Fibroblast of lung (primary cell): Measurements from ENCODE around the gene VWA5B1. TPM values are rescaled to one million over a fixed set of nuclear protein-coding genes. Genes with fewer than 3 reads are reported as not detected.

Experiments used
- DNase-seq, 2 donors: peaks; one replicate each; pipeline versions ENCODE4 v3.0.0 to v3.0.0-alpha.2; 2010; ENCODE audit warnings: low read depth in 2 of 2
- H2AFZ ChIP-seq: 2 replicates; pipeline ENCODE4 v1.5.1; 2012; ENCODE audit warnings: low read length, control low read depth, inconsistent platforms
- H3K27ac ChIP-seq: 2 replicates; pipeline ENCODE4 v1.5.1; 2011; ENCODE audit warnings: low read length, control low read depth; ENCODE audit not compliant: insufficient read depth
- H3K27me3 ChIP-seq: 2 replicates; pipeline ENCODE4 v1.5.1; 2011; ENCODE audit warnings: mild to moderate bottlenecking, low read length; ENCODE audit not compliant: control insufficient read depth, insufficient read depth
- H3K36me3 ChIP-seq: 2 replicates; pipeline ENCODE4 v1.5.1; 2011; ENCODE audit warnings: low read length; ENCODE audit not compliant: control insufficient read depth, insufficient read depth
- H3K4me1 ChIP-seq: 2 replicates; pipeline ENCODE4 v1.5.1; 2011; ENCODE audit warnings: low read length; ENCODE audit not compliant: control insufficient read depth, insufficient read depth; ENCODE audit errors: extremely low read depth
- H3K4me2 ChIP-seq: 2 replicates; pipeline ENCODE4 v1.5.1; 2011; ENCODE audit warnings: low read length, control low read depth; ENCODE audit not compliant: insufficient read depth; ENCODE audit errors: extremely low read depth
- H3K4me3 ChIP-seq, 4 experiments: fragments of 200-600 bp in 1 of 4; sonication (generic) in 1 of 4; replicated peaks in 1 of 4; 2 replicates each; pipeline ENCODE4 v1.5.1; 2011 to 2016; ENCODE audit warnings: low read length in 4 of 4, low read depth in 3 of 4, mild to moderate bottlenecking in 3 of 4, control low read depth in 2 of 4, inconsistent platforms in 1 of 4, mixed read lengths in 1 of 4; ENCODE audit not compliant: insufficient read depth in 1 of 4; ENCODE audit errors: control extremely low read depth in 1 of 4
- H3K79me2 ChIP-seq: 2 replicates; pipeline ENCODE4 v1.5.1; 2012; ENCODE audit warnings: mild to moderate bottlenecking, low read length, inconsistent platforms; ENCODE audit not compliant: control insufficient read depth, insufficient read depth
- H3K9ac ChIP-seq: 2 replicates; pipeline ENCODE4 v1.5.1; 2011; ENCODE audit warnings: mild to moderate bottlenecking, low read length, control low read depth; ENCODE audit not compliant: insufficient read depth
- H3K9me3 ChIP-seq: 2 replicates; pipeline ENCODE4 v1.5.1; 2012; ENCODE audit warnings: low read depth, low read length; ENCODE audit not compliant: control insufficient read depth, insufficient read depth
- H4K20me1 ChIP-seq: 2 replicates; pipeline ENCODE4 v1.5.1; 2011; ENCODE audit warnings: low read length; ENCODE audit not compliant: control insufficient read depth, insufficient read depth; ENCODE audit errors: extremely low read depth
- EZH2 ChIP-seq: IDR thresholded peaks from 2 replicates; pipeline ENCODE4 v1.5.1; 2012; ENCODE audit warnings: low read length, control low read depth, mild to moderate bottlenecking; ENCODE audit errors: missing control alignments
- polyA plus RNA-seq, 2 donors: library from polyadenylated mRNA; depleted of rRNA in 1 of 2; stranded (reverse) in 1 of 2; unstranded in 1 of 2; fragments of >200 nt; gene quantifications; 2 replicates each; pipeline ENCODE4 v1.2.1, GENCODE V29; 2011 to 2012; ENCODE audit warnings: missing spikeins in 1 of 2
- total RNA-seq: library from RNA; depleted of rRNA; stranded (reverse); fragments of >200 nt; gene quantifications from 2 replicates; pipeline ENCODE4 v1.2.1, GENCODE V29; 2014
- TF ChIP-seq, protein P1 (sequence below), 2 donors: IDR thresholded peaks in 1 of 2; conservative IDR thresholded peaks in 1 of 2; 1 replicate in 1 of 2; 2 replicates in 1 of 2; pipeline ENCODE4 v1.5.1; 2011 to 2012; ENCODE audit warnings: low read length in 2 of 2, control low read depth in 1 of 2, inconsistent platforms in 1 of 2, low read depth in 1 of 2, mild to moderate bottlenecking in 1 of 2

The VWA5B1 gene
- total and polyA plus RNA-seq, 2 donors (not counting 1 experiment from before 2014, with no cell fraction given): not detected

DNA sequence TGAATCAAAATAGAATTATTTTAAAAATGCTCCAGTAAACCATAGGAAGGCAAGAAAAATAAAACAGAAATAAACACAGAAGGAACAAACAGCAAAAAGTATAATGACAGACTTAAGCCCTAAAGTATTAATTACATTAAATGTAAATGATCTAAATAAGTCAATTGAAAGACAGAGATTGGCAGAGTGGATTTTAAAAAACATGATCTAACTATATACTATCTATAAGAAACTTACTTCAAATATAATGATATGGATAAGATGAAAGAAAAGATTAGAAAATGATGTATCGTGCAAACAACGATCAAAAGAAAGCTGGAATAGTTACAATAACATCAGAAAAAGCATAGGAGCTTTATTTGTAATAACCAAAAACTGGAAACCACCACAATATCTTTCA lies 104.6 kb downstream of the VWA5B1 start:
- no peak overlapping the region for H2AFZ ChIP-seq
- no peaks in the 10 kb centered on the region for H3K4me1 ChIP-seq
- H3K36me3 ChIP-seq: no peaks in the 10 kb centered on the region
- TF ChIP-seq EZH2: no peak
- TF ChIP-seq, protein P1, sequence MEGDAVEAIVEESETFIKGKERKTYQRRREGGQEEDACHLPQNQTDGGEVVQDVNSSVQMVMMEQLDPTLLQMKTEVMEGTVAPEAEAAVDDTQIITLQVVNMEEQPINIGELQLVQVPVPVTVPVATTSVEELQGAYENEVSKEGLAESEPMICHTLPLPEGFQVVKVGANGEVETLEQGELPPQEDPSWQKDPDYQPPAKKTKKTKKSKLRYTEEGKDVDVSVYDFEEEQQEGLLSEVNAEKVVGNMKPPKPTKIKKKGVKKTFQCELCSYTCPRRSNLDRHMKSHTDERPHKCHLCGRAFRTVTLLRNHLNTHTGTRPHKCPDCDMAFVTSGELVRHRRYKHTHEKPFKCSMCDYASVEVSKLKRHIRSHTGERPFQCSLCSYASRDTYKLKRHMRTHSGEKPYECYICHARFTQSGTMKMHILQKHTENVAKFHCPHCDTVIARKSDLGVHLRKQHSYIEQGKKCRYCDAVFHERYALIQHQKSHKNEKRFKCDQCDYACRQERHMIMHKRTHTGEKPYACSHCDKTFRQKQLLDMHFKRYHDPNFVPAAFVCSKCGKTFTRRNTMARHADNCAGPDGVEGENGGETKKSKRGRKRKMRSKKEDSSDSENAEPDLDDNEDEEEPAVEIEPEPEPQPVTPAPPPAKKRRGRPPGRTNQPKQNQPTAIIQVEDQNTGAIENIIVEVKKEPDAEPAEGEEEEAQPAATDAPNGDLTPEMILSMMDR (conservative IDR thresholded peaks at IDR 0.05 in 1 of 2, IDR thresholded peaks at IDR 0.05 in 1 of 2; ENCODE audit: low read depth in 1 of 2, low read length in 2 of 2): no peak
- DNase-seq: no peak
- no peak overlapping the region for H3K9ac ChIP-seq
- no peak overlapping the region for H3K4me3 ChIP-seq
- no peaks in the 10 kb centered on the region for H3K9me3 ChIP-seq
- no peaks in the 10 kb centered on the region for H3K79me2 ChIP-seq
- H3K27ac ChIP-seq: no peak overlapping the region
- H3K27me3 ChIP-seq: peaks cover 20% of the 10 kb centered on the region
- H3K4me2 ChIP-seq: no peak overlapping the region
- H4K20me1 ChIP-seq: no peaks in the 10 kb centered on the region

DNA sequence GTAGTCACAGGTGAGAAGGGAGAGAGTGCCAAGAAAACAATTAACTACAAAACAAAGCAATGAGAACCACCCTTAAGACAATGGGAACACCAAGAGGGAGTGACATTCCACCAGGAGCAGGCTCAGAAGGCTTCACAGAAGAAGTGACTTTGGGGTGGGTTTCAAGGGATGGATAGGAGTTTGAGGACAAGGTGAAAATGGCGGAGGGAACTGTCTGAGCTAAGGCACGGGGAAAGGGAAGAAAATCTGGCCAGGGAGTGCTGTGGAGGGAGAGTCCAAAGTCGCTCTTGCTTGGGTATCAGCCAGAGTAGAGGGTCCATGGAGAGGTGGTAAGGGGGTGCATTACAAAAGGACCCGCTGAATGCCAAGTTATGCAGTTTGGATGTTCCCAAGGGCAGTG lies 108.1 kb downstream of the VWA5B1 start:
- Histone ChIP-seq H3K36me3 (no peaks in the 10 kb centered on the region), H3K4me2 (no peak overlapping the region), H3K79me2 (no peaks in the 10 kb centered on the region), H3K9ac (no peak overlapping the region), H3K4me3 (no peak overlapping the region), H3K27me3 (peaks cover 21% of the 10 kb centered on the region), H3K27ac (no peak overlapping the region), H3K9me3 (no peaks in the 10 kb centered on the region), H3K4me1 (no peaks in the 10 kb centered on the region), H4K20me1 (no peaks in the 10 kb centered on the region), H2AFZ (no peak overlapping the region)
- no peak for DNase-seq
- TF ChIP-seq EZH2: no peak
- TF ChIP-seq, protein P1 (conservative IDR thresholded peaks at IDR 0.05 in 1 of 2, IDR thresholded peaks at IDR 0.05 in 1 of 2; ENCODE audit: low read depth in 1 of 2, low read length in 2 of 2): no peak

DNA sequence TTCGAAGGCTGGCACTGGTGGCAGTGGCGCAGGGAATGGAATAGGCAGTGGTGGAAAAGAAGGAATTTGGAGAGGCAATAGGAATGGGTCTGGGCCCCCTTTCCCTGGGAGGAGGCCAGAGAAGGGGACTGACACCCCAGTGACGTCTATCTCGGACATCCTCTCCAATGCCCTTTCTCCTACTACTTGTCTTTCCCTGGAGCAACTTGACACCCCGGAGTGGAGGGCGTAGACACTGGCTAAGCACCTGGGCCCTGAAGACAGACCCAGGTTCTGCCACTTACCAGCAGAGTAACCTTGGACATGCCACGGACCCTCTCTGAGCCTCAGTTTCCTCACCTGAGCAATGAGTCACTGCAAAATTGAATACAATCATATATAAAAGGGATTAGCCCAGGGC lies 108.5 kb downstream of the VWA5B1 start:
- H3K9ac ChIP-seq: no peak overlapping the region
- H3K4me3 ChIP-seq: no peak overlapping the region
- H3K36me3 ChIP-seq: no peaks in the 10 kb centered on the region
- no peak overlapping the region for H3K27ac ChIP-seq
- TF ChIP-seq EZH2: no peak
- TF ChIP-seq, protein P1 (conservative IDR thresholded peaks at IDR 0.05 in 1 of 2, IDR thresholded peaks at IDR 0.05 in 1 of 2; ENCODE audit: low read depth in 1 of 2, low read length in 2 of 2): no peak
- peaks cover 21% of the 10 kb centered on the region for H3K27me3 ChIP-seq
- no peak overlapping the region for H3K4me2 ChIP-seq
- H2AFZ ChIP-seq: no peak overlapping the region
- H3K4me1 ChIP-seq: no peaks in the 10 kb centered on the region
- no peaks in the 10 kb centered on the region for H3K9me3 ChIP-seq
- no peaks in the 10 kb centered on the region for H3K79me2 ChIP-seq
- DNase-seq: no peak
- H4K20me1 ChIP-seq: no peaks in the 10 kb centered on the region
